ENCODE data around the gene CACNA2D1. TPM values are rescaled to one million over a fixed set of nuclear protein-coding genes. Genes with fewer than 3 reads are reported as not detected.
"Not testable (repeated sequence)": the region's sequence is repeated elsewhere in the genome, so short reads cannot be mapped to it uniquely, and the experiment has no call there.

CACNA2D1 gene
- polyA plus RNA-seq, 6 donors from 2014 or later, result not detected

DNA sequence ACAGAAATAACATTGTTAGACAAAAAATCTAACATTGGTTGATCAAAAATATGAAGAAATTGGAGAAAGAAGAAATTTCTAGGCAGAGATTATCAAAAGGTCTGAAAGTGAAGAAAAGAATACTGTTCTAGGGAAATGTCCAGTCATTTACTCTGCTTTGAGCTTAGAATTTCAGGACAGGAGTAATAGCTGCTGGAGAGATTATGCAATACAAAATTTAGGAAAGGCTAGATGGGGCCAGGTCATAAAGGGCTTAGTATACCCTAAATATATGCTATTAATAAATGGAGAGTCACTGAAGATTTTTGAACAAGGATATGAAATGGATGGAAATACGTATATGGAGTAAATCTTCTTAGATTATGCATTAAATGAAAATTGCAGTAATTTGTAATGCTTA is 279.2 kb downstream of the CACNA2D1 start:
- Mint-ChIP-seq H3K36me3 (no peaks in the 10 kb centered on the region), H3K9me3 (peaks cover 0 to 2% (median 0%) of the 10 kb centered on the region in 7 donors), H3K4me3 (no peak overlapping the region), H3K27me3 (no peaks in the 10 kb centered on the region), H3K4me1 (no peaks in the 10 kb centered on the region), H3K27ac (no peak overlapping the region)
- no peak for DNase-seq
- no peak for ATAC-seq (ENCODE audit: low read depth in 2 of 2)

DNA sequence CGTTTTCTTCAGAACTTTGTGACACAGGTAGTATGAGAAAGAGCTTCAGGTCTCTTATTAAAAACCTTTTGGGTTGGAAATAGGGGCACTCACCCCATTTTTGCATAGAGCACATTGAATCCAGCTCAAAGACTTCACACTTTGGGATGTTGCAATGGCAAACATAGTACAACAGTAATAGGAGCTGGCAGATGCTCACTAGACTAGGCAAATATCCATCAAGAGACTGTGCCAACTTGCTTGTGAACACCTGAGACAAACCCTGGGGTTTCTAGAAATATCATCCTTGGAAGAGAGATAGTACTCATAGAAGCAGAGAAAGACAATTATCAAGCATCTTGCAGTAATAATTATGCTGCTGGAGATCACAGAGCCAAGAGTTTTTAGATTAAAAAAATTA is 280.0 kb downstream of the CACNA2D1 start:
- H3K36me3 Mint-ChIP-seq, result no peaks in the 10 kb centered on the region
- H3K27ac Mint-ChIP-seq, result no peak overlapping the region
- H3K4me1 Mint-ChIP-seq, result no peaks in the 10 kb centered on the region
- ATAC-seq (ENCODE audit: low read depth in 2 of 2), result no peak
- no peak for DNase-seq
- H3K9me3 Mint-ChIP-seq, result peaks cover 0 to 2% (median 0%) of the 10 kb centered on the region in 7 donors
- no peaks in the 10 kb centered on the region for H3K27me3 Mint-ChIP-seq
- H3K4me3 Mint-ChIP-seq, result no peak overlapping the region

DNA sequence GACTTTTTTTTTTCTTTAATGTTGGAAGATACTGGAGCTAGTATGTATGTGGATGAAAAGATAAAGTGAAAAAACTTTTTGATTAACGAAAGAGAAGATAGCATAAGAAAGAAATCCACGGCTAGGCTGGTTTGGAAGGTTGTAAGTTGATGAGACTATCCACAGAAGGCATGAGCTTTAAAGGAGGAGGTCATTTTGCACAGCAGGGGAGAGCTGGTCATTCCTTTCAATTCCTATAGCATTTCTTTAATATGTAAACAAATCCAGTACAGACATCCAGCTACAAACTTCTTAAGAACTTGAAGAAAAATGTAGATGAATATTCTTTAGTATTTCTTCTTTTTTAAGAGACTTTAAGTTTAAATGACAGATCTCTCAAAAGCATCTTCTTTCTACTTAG is 281.3 kb downstream of the CACNA2D1 start:
- no peaks in the 10 kb centered on the region for H3K27me3 Mint-ChIP-seq
- H3K4me3 Mint-ChIP-seq, result no peak overlapping the region
- no peaks in the 10 kb centered on the region for H3K4me1 Mint-ChIP-seq
- no peak overlapping the region for H3K27ac Mint-ChIP-seq
- peaks cover 0 to 2% (median 0%) of the 10 kb centered on the region in 7 donors for H3K9me3 Mint-ChIP-seq
- DNase-seq, result no peak
- H3K36me3 Mint-ChIP-seq, result no peaks in the 10 kb centered on the region
- no peak for ATAC-seq (ENCODE audit: low read depth in 2 of 2)

DNA sequence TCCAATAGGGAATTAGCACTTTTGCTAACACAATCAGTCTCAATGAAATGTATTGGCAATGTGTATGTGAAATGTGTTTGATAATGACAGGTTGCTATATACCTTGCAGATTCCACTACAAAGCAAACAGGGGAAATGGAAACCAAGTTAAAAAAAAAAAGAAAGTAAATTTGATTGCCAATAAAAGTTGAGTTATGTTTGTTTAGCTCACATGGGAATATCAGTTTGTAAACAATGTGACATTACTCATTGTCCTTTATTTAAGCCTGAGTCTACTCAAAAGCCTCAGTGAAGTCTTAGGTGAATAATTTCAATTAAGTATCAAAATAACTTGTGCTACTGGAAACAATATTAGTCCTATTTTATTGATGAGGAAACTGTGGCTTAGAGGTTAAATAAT is 285.2 kb downstream of the CACNA2D1 start:
- Mint-ChIP-seq H3K4me3 (no peak overlapping the region), H3K4me1 (no peaks in the 10 kb centered on the region), H3K36me3 (no peaks in the 10 kb centered on the region), H3K27me3 (no peaks in the 10 kb centered on the region), H3K9me3 (peaks cover 0 to 2% (median 0%) of the 10 kb centered on the region in 7 donors), H3K27ac (no peak overlapping the region)
- DNase-seq, result no peak
- ATAC-seq (ENCODE audit: low read depth in 2 of 2), result no peak

DNA sequence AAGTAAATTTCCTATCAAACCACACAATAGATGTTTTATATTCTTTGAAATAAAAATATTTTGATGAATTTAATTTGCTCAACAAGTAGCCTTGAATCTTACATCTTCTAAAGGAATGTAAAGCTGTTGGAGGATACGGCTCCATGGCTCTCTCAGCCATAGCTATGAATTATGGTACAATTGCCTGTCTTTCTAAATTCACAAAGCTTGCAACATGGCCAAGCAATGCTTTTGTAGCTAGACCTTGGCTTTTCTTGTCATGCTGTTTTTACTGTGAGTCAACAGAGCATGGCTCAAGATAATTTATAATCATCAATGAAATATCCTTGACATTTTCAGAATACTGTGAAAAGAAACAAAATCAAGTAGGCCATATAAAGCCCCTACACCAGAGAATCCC is 286.7 kb downstream of the CACNA2D1 start:
- DNase-seq (no peak), ATAC-seq (ENCODE audit: low read depth in 2 of 2) (no peak)
- no peak overlapping the region for H3K27ac Mint-ChIP-seq
- H3K36me3 Mint-ChIP-seq, result no peaks in the 10 kb centered on the region
- H3K9me3 Mint-ChIP-seq, result peaks cover 0 to 2% (median 0%) of the 10 kb centered on the region in 7 donors
- no peaks in the 10 kb centered on the region for H3K27me3 Mint-ChIP-seq
- no peak overlapping the region for H3K4me3 Mint-ChIP-seq
- H3K4me1 Mint-ChIP-seq, result no peaks in the 10 kb centered on the region

DNA sequence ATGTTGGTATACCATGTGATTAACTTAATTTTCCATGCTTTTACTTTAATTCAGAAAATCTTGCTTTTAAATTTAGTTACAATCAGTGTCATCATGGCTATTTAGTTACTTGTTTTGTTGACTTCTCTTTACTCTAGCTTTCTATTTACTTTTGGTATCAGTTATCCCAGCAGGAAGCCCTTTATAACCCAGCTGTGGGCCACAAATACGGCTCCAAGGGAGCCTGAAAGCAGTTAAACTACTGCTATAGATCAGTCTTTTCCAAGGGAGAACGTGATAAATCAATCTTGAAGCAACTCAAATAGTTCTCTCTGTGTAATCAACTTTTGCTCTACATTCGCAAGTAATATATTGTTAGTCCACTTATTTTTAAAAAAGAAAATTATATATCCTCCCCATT is 287.4 kb downstream of the CACNA2D1 start:
- Mint-ChIP-seq H3K4me3 (no peak overlapping the region), H3K27me3 (no peaks in the 10 kb centered on the region), H3K36me3 (no peaks in the 10 kb centered on the region), H3K27ac (no peak overlapping the region), H3K9me3 (peaks cover 0 to 2% (median 0%) of the 10 kb centered on the region in 7 donors), H3K4me1 (no peaks in the 10 kb centered on the region)
- ATAC-seq (ENCODE audit: low read depth in 2 of 2) (no peak), DNase-seq (no peak)

DNA sequence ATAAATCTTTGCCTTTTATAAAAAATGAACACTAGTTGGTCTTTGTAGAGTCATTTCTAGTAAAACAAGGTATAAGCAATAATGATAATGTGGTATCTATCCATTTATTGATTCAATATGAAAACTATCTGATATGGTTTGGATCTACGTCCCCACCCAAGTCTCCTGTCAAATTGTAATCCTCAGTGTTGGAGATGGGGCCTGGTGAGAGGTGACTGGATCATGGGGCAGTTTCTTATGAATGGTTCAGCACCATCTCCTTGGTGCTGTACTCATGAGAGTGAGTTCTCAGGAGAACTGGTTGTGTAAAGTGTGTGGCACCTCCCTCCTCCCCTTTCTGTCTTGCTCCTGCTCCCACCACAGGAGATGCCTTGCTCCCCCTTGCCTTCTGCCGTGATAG is 288.8 kb downstream of the CACNA2D1 start:
- H3K27me3 Mint-ChIP-seq, result no peaks in the 10 kb centered on the region
- no peaks in the 10 kb centered on the region for H3K4me1 Mint-ChIP-seq
- H3K36me3 Mint-ChIP-seq, result no peaks in the 10 kb centered on the region
- ATAC-seq (ENCODE audit: low read depth in 2 of 2), result no peak
- no peak overlapping the region for H3K27ac Mint-ChIP-seq
- peaks cover 0 to 2% (median 0%) of the 10 kb centered on the region in 7 donors for H3K9me3 Mint-ChIP-seq
- DNase-seq, result no peak
- no peak overlapping the region for H3K4me3 Mint-ChIP-seq

DNA sequence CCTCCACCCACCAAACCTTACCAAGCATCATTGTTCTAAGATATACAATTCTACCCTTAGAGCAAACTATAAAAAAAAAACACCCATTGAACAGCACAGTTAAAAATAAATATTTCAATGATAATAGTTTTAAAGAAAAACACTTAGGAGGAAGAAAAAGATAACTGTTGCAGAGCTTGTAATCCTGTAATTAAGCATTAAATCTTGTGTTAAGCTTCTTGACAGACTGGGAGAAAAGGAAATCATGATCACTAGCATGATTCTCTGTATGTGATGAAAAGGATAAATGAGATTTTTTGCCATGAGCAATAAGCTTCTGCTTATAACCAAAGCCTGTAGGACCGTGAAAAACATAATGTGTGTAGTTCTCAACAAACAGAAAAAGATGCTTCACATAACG is 289.8 kb downstream of the CACNA2D1 start:
- ATAC-seq (ENCODE audit: low read depth in 2 of 2) (no peak), DNase-seq (no peak)
- H3K36me3 Mint-ChIP-seq, result no peaks in the 10 kb centered on the region
- H3K27ac Mint-ChIP-seq, result no peak overlapping the region
- H3K4me1 Mint-ChIP-seq, result no peaks in the 10 kb centered on the region
- no peak overlapping the region for H3K4me3 Mint-ChIP-seq
- H3K27me3 Mint-ChIP-seq, result no peaks in the 10 kb centered on the region
- peaks cover 0 to 5% (median 0%) of the 10 kb centered on the region in 7 donors for H3K9me3 Mint-ChIP-seq

DNA sequence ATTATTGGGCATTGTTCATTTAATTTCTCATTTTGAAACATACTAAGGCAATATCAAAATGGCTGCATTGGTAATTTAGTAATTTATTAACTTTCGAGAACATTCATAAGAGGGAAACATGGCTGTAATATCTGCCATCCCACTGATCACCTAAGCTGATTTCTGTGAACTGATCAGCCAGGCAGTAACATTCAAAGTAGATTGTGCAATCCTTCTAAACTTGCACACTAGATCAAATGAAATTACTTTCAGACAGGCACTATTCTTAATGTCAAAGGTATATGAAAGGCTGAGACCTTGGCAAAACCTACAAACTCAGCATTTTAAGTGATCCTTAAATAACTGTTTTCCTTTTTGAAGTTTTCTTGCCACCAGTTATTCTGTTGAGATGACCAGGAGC is 290.7 kb downstream of the CACNA2D1 start:
- Mint-ChIP-seq H3K4me1 (no peaks in the 10 kb centered on the region), H3K9me3 (peaks cover 0 to 5% (median 0%) of the 10 kb centered on the region in 7 donors), H3K4me3 (no peak overlapping the region), H3K36me3 (no peaks in the 10 kb centered on the region), H3K27me3 (no peaks in the 10 kb centered on the region), H3K27ac (no peak overlapping the region)
- DNase-seq, result no peak
- ATAC-seq (ENCODE audit: low read depth in 2 of 2), result no peak

DNA sequence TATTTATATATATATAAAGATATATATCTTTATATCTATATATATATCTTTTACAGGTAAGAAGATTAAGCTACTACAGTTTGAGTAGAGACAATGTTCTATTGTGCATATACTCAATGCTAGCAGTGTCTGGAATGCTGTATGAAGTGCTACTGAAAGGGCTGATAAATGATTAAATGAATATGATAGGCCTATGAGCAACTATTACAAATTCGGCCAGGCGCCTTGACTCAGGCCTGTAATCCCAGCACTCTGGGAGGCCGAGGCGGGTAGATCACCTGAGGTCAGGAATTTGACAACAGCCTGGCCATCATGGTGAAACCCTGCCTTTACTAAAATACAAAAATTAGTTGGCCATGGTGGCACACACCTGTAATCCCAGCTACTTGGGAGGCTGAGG is 297.1 kb downstream of the CACNA2D1 start:
- DNase-seq, result no peak
- no peaks in the 10 kb centered on the region for H3K4me1 Mint-ChIP-seq
- ATAC-seq (ENCODE audit: low read depth in 2 of 2), result no peak
- H3K36me3 Mint-ChIP-seq, result no peaks in the 10 kb centered on the region
- H3K9me3 Mint-ChIP-seq, result peaks cover 0 to 5% (median 0%) of the 10 kb centered on the region in 7 donors
- H3K4me3 Mint-ChIP-seq, result no peak overlapping the region
- no peaks in the 10 kb centered on the region for H3K27me3 Mint-ChIP-seq
- H3K27ac Mint-ChIP-seq, result no peak overlapping the region

DNA sequence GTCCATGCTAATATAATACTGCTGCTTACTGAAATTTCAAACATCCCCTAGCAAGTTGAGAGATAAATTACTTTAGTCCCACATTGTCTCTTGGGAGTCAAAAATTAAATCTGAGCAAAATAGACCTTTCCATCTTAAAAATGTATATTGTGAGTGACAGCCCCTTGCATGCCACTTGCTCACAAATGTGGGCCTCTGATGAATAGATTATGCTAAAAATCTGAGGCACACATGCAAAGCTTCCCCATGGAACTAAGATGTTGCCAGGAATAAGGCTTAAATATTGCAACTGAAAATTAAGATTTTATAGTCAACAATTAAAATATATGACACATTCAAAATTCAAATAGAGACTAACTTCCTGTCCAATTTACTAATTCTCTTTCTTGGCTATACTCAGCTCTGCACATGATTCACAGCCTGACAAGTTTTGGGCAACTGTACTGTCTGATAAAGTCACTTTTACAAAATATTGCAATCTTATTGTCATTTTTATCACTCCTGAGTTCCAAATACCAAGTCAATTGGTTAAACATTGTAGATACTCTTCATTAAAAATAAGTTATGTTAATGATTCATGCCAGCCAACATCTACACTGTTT is 301.2 kb downstream of the CACNA2D1 start:
- Mint-ChIP-seq H3K27me3 (no peaks in the 10 kb centered on the region), H3K36me3 (no peaks in the 10 kb centered on the region), H3K9me3 (no peaks in the 10 kb centered on the region), H3K27ac (no peak overlapping the region), H3K4me1 (no peaks in the 10 kb centered on the region), H3K4me3 (no peak overlapping the region)
- ATAC-seq (ENCODE audit: low read depth in 2 of 2), result no peak
- no peak for DNase-seq

DNA sequence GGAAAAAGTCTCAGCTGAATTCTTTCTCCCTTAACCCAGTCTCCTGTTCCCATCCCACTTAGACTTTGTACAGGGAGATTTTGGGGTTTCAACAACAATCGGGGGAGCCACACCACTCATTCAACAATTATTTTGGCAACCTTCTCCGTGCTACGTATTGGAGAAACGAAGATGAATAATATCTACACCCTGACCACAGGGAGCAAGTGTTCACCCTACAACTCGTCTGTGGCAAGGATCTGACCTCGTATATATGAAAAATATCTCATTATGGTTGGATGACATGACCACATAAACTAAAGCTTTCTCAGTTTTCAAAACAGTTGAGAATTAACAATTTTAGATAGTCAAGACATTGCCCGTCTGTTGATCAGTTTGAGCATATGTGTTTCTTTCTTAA is 302.1 kb downstream of the CACNA2D1 start:
- Mint-ChIP-seq H3K4me1 (no peaks in the 10 kb centered on the region), H3K27ac (no peak overlapping the region), H3K27me3 (no peaks in the 10 kb centered on the region), H3K9me3 (no peaks in the 10 kb centered on the region), H3K36me3 (no peaks in the 10 kb centered on the region), H3K4me3 (no peak overlapping the region)
- no peak for ATAC-seq (ENCODE audit: low read depth in 2 of 2)
- no peak for DNase-seq

DNA sequence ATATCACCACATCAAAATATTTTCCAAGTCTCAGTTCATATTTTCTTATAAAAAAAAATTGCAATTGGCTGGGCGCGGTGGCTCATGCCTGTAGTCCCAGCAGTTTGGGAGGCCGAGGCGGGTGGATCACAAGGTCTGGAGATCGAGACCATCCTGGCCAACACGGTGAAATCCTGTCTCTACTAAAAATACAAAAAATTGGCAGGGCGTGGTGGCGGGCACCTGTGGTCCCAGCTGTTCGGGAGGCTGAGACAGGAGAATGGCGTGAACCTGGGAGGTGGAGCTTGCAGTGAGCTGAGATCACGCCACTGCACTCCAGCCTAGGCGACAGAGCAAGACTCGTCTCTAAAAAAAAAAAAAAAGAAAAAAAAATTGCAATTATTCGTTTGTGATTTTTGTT is 303.0 kb downstream of the CACNA2D1 start:
- not testable (repeated sequence) for H3K36me3 Mint-ChIP-seq; H3K9me3 Mint-ChIP-seq; ATAC-seq (ENCODE audit: low read depth in 2 of 2); H3K27ac Mint-ChIP-seq; H3K4me1 Mint-ChIP-seq; DNase-seq; H3K27me3 Mint-ChIP-seq; H3K4me3 Mint-ChIP-seq

DNA sequence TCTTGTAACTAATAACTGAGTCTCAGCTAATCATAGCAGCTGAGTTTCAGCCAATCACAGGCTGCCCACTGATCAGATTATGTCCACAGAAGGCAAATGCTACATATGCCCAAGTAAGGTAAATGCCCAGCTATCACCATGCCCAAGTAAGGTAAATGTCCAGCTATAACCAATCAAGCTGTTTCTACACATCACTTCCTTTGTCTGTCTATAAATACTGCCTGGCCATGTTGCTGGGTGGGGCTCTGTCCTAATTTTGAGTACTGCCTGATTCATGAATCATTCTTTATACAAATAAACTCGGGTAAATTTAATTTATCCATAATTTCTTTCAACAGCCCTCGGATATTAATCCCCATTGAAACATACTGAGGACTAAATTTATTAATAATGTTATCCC is 312.4 kb downstream of the CACNA2D1 start:
- H3K4me1 Mint-ChIP-seq, result no peaks in the 10 kb centered on the region
- H3K27me3 Mint-ChIP-seq, result no peaks in the 10 kb centered on the region
- no peak overlapping the region for H3K27ac Mint-ChIP-seq
- H3K9me3 Mint-ChIP-seq, result peaks cover 0 to 4% (median 0%) of the 10 kb centered on the region in 7 donors
- no peak for ATAC-seq (ENCODE audit: low read depth in 2 of 2)
- no peaks in the 10 kb centered on the region for H3K36me3 Mint-ChIP-seq
- no peak for DNase-seq
- no peak overlapping the region for H3K4me3 Mint-ChIP-seq

DNA sequence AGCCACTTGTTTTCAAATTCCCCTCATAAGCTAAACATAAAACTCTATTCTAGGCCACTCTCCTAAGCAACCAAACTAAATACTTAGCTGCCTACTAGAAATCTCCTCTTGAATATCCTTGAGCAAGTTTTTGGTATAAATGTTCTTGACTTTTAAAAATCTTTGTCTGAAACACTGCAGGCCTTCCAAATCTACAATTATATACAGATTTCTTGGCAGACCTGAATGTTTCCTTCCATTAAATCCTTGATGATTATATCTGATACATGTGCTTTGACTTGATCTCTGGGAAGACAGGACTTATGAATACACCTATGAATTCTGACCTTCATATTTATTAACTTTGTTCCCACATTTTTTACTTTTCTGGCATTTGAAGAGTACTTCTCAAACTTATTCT is 314.5 kb downstream of the CACNA2D1 start:
- H3K4me1 Mint-ChIP-seq, result no peaks in the 10 kb centered on the region
- H3K4me3 Mint-ChIP-seq, result no peak overlapping the region
- no peaks in the 10 kb centered on the region for H3K27me3 Mint-ChIP-seq
- no peak overlapping the region for H3K27ac Mint-ChIP-seq
- no peak for ATAC-seq (ENCODE audit: low read depth in 2 of 2)
- no peak for DNase-seq
- H3K9me3 Mint-ChIP-seq, result peaks cover 0 to 21% (median 0%) of the 10 kb centered on the region in 7 donors
- no peaks in the 10 kb centered on the region for H3K36me3 Mint-ChIP-seq
